Measurements from ENCODE around the gene DDX10. TPM values are rescaled to one million over a fixed set of nuclear protein-coding genes. Genes with fewer than 3 reads are reported as not detected.

The DDX10 gene
- total and polyA plus RNA-seq, 2 experiments from 2014 or later: 32.4 to 37.8 TPM

DNA sequence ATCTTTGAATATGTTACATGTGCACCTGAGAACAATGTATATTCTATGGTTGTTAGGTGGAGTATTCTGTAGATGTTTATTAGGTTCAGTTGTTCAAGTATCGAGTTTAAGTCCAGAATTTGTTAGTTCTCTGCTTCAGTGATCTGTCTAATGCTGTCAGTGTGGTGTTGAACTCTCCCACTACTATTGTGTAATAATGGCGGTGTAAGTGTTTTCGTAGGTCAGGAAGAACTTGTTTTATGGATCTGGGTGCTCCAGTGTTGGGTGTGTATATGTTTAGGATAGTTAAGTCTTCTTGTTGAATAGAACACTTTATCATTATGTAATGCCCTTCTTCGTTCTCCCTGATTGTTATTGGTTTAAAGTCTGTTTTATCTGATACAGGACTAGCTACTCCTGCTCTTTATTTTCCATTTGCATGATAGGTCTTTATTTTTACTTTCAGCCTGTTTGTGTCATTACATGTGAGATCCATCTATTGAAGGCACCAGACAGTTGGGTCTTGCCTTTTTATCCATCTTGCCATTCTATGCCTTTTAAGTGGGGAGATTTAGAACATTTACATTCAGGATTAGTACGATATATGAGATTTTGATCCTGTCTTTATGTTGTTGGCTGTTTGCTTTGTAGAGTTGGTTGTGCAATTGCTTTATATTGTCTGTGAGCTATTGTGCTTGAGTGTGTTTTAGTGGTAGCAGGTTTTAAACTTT is 121.6 kb downstream of the DDX10 start (continued):
- TF ChIP-seq ZNF462 (CRISPR knock-in tag; IDR thresholded peaks at IDR 0.05) (no peak), REST (IDR thresholded peaks at IDR 0.05; ENCODE audit: unreplicated experiment) (no peak), ZNF114 (CRISPR knock-in tag; IDR thresholded peaks at IDR 0.05) (no peak)

- H3K4me2 ChIP-seq: no peak overlapping the region
- no peaks in the 10 kb centered on the region for H3K9me2 ChIP-seq (ENCODE audit: insufficient read depth)
- H3F3A ChIP-seq (replicated peaks; ENCODE audit: low read depth): no peaks in the 10 kb centered on the region
- no peaks in the 10 kb centered on the region for H3K36me3 ChIP-seq (ENCODE audit: insufficient read depth)
- no peak for DNase-seq (ENCODE audit: low spot score)
- no peak overlapping the region for H3K27ac ChIP-seq (ENCODE audit: low read depth)
- H3K27me3 Mint-ChIP-seq (ENCODE audit: insufficient read depth, low read depth, poor library complexity): no peaks in the 10 kb centered on the region
- H3K4me1 ChIP-seq (ENCODE audit: insufficient read depth): peaks cover 20% of the 10 kb centered on the region
- H3K4me3 ChIP-seq: no peak overlapping the region
- H4K20me1 ChIP-seq (replicated peaks; ENCODE audit: insufficient read depth): no peaks in the 10 kb centered on the region
- peaks cover 48% of the 10 kb centered on the region for H3K4me1 Mint-ChIP-seq
- ATAC-seq: no peak
- H3K4me3 Mint-ChIP-seq: no peak overlapping the region
- H3K27me3 ChIP-seq (ENCODE audit: insufficient read depth): no peaks in the 10 kb centered on the region
- no peaks in the 10 kb centered on the region for H3K36me3 Mint-ChIP-seq (ENCODE audit: low read depth)
- no peak overlapping the region; the same call in 1 of the 2 replicates for H3K27ac Mint-ChIP-seq
- peaks cover 66% of the 10 kb centered on the region for H3K79me2 ChIP-seq (replicated peaks; ENCODE audit: insufficient read depth)
- H3K9me3 Mint-ChIP-seq: no peaks in the 10 kb centered on the region
- H2AFZ ChIP-seq: no peak overlapping the region
- TF ChIP-seq ZNF114 (CRISPR knock-in tag; IDR thresholded peaks at IDR 0.05) (no peak), STAT1 (IDR thresholded peaks at IDR 0.05; ENCODE audit: unreplicated experiment) (no peak), NANOG (IDR thresholded peaks at IDR 0.05; ENCODE audit: borderline replicate concordance) (no peak), ZNF331 (CRISPR knock-in tag; IDR thresholded peaks at IDR 0.05; ENCODE audit: low read depth) (no peak), POLR2AphosphoS5 (IDR thresholded peaks at IDR 0.05; ENCODE audit: low read depth) (no peak), EZH2 (IDR thresholded peaks at IDR 0.05; ENCODE audit: low read depth, unreplicated experiment) (no peak)
- TF ChIP-seq, protein P1, sequence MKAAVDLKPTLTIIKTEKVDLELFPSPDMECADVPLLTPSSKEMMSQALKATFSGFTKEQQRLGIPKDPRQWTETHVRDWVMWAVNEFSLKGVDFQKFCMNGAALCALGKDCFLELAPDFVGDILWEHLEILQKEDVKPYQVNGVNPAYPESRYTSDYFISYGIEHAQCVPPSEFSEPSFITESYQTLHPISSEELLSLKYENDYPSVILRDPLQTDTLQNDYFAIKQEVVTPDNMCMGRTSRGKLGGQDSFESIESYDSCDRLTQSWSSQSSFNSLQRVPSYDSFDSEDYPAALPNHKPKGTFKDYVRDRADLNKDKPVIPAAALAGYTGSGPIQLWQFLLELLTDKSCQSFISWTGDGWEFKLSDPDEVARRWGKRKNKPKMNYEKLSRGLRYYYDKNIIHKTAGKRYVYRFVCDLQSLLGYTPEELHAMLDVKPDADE (IDR thresholded peaks at IDR 0.05): no peak
- TF ChIP-seq, protein P2, sequence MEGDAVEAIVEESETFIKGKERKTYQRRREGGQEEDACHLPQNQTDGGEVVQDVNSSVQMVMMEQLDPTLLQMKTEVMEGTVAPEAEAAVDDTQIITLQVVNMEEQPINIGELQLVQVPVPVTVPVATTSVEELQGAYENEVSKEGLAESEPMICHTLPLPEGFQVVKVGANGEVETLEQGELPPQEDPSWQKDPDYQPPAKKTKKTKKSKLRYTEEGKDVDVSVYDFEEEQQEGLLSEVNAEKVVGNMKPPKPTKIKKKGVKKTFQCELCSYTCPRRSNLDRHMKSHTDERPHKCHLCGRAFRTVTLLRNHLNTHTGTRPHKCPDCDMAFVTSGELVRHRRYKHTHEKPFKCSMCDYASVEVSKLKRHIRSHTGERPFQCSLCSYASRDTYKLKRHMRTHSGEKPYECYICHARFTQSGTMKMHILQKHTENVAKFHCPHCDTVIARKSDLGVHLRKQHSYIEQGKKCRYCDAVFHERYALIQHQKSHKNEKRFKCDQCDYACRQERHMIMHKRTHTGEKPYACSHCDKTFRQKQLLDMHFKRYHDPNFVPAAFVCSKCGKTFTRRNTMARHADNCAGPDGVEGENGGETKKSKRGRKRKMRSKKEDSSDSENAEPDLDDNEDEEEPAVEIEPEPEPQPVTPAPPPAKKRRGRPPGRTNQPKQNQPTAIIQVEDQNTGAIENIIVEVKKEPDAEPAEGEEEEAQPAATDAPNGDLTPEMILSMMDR (conservative IDR thresholded peaks at IDR 0.05; ENCODE audit: low read depth in 2 of 2): no peak
Observed at GRCh38 chr11:108787105-108787504, 122.2 kb downstream of the DDX10 start.
